H1 (cell line): ENCODE data around the gene ARPC3. TPM values are rescaled to one million over a fixed set of nuclear protein-coding genes. Genes with fewer than 3 reads are reported as not detected.

Experiments used
- CTCF ChIA-PET: fragments of 300-600 bp; sonication (Branson Sonifier 250); formaldehyde crosslinking; loops from one replicate; lab custom pipeline; 2021; ENCODE audit not compliant: partially characterized antibody; lab: Charles Lee
- POLR2A ChIA-PET: fragments of 300-600 bp; sonication (Branson Sonifier 250); formaldehyde crosslinking; loops from one replicate; lab custom pipeline; 2021; ENCODE audit warnings: inconsistent platforms; ENCODE audit not compliant: partially characterized antibody; lab: Charles Lee
- DNase-seq, 2 experiments: peaks; one replicate each; pipeline versions ENCODE4 v3.0.0 to v3.0.0-alpha.2; 2010 to 2022; ENCODE audit warnings: low spot score in 2 of 2, low read depth in 1 of 2, mixed read lengths in 1 of 2
- FAIRE-seq: peaks from 2 replicates; lab custom pipeline; 2011; peaks lifted over from hg19 to GRCh38; lab: Jason Lieb, UNC
- H2AFZ ChIP-seq: 2 replicates; pipeline ENCODE4 v1.8.1; 2012; ENCODE audit warnings: low read length, inconsistent platforms
- H2AK5ac ChIP-seq: 2 replicates; pipeline ENCODE4 v1.6.1; 2013; ENCODE audit warnings: low read depth, low read length
- H2BK120ac ChIP-seq: replicated peaks from 2 replicates; pipeline ENCODE3; 2013; ENCODE audit warnings: low read depth, low read length, inconsistent platforms
- H2BK12ac ChIP-seq: 2 replicates; pipeline ENCODE4 v1.6.1; 2013; ENCODE audit warnings: low read depth, low read length
- H2BK15ac ChIP-seq: 2 replicates; pipeline ENCODE4 v1.6.1; 2013; ENCODE audit warnings: low read length
- H2BK20ac ChIP-seq: 2 replicates; pipeline ENCODE4 v1.6.1; 2013; ENCODE audit warnings: low read length
- H2BK5ac ChIP-seq: 2 replicates; pipeline ENCODE4 v1.6.1; 2013; ENCODE audit warnings: low read depth, low read length
- H3K14ac ChIP-seq: 2 replicates; pipeline ENCODE4 v1.6.1; 2013; ENCODE audit warnings: inconsistent platforms; ENCODE audit not compliant: insufficient read length
- H3K18ac ChIP-seq: 2 replicates; pipeline ENCODE4 v1.6.1; 2013; ENCODE audit warnings: low read length; ENCODE audit errors: extremely low read depth
- H3K23ac ChIP-seq: 2 replicates; pipeline ENCODE4 v1.6.1; 2013; ENCODE audit warnings: inconsistent platforms; ENCODE audit not compliant: insufficient read length
- H3K23me2 ChIP-seq: 2 replicates; pipeline ENCODE4 v1.6.1; 2013; ENCODE audit warnings: low read depth, low read length
- H3K27ac ChIP-seq: 2 replicates; pipeline ENCODE4 v1.6.1; 2011; ENCODE audit warnings: low read depth, low read length, inconsistent platforms
- H3K27me3 ChIP-seq, 4 experiments: replicated peaks in 1 of 4; 1 replicate in 1 of 4; 2 replicates in 3 of 4; pipeline versions ENCODE4 v1.6.1 to v1.8.1; 2011 to 2013; ENCODE audit warnings: low read length in 3 of 4, mild to moderate bottlenecking in 3 of 4, inconsistent platforms in 2 of 4, mixed read lengths in 2 of 4, moderate library complexity in 1 of 4; ENCODE audit not compliant: control insufficient read depth in 3 of 4, insufficient read depth in 3 of 4; ENCODE audit errors: extremely low read depth in 1 of 4
- H3K36me3 ChIP-seq, 4 experiments: 2 replicates each; pipeline versions ENCODE4 v1.6.1 to v1.8.1; 2011 to 2013; ENCODE audit warnings: mild to moderate bottlenecking in 4 of 4, low read length in 3 of 4, moderate library complexity in 2 of 4, control low read depth in 1 of 4, inconsistent platforms in 1 of 4; ENCODE audit not compliant: insufficient read depth in 4 of 4, control insufficient read depth in 2 of 4
- H3K4ac ChIP-seq: replicated peaks from 2 replicates; pipeline ENCODE3; 2013; ENCODE audit warnings: low read length, low read depth, mixed read lengths, inconsistent platforms; ENCODE audit not compliant: insufficient read length
- H3K4me1 ChIP-seq, 4 experiments: replicated peaks in 1 of 4; 1 replicate in 1 of 4; 2 replicates in 3 of 4; pipeline versions ENCODE4 v1.6.1 to v1.8.1; 2011 to 2013; ENCODE audit warnings: low read length in 3 of 4, inconsistent platforms in 2 of 4, mixed read lengths in 1 of 4; ENCODE audit not compliant: insufficient read depth in 4 of 4, control insufficient read depth in 3 of 4
- H3K4me2 ChIP-seq, 2 experiments: 2 replicates each; pipeline versions ENCODE4 v1.6.1 to v1.8.1; 2011 to 2013; ENCODE audit warnings: low read depth in 2 of 2, low read length in 2 of 2, control low read depth in 1 of 2, inconsistent platforms in 1 of 2, mild to moderate bottlenecking in 1 of 2; ENCODE audit not compliant: insufficient read depth in 1 of 2
- H3K4me3 ChIP-seq, 4 experiments: fragments of 200-600, 300-600 bp in 1 of 4; sonication (generic), shearing (Covaris generic), sonication (Bioruptor Twin) in 1 of 4; 2 replicates each; pipeline versions ENCODE4 v1.5.1 to v1.8.1; 2011 to 2016; ENCODE audit warnings: low read length in 4 of 4, low read depth in 3 of 4, control low read depth in 2 of 4, inconsistent platforms in 2 of 4, mild to moderate bottlenecking in 2 of 4, mixed read lengths in 1 of 4, moderate library complexity in 1 of 4; ENCODE audit not compliant: insufficient read depth in 2 of 4; ENCODE audit errors: extremely low read depth in 1 of 4
- H3K56ac ChIP-seq: replicated peaks from 2 replicates; pipeline ENCODE3; 2013; ENCODE audit warnings: low read depth, mild to moderate bottlenecking, mixed read lengths, low read length, inconsistent platforms; ENCODE audit not compliant: insufficient read length
- H3K79me1 ChIP-seq: 2 replicates; pipeline ENCODE4 v1.6.1; 2013; ENCODE audit warnings: low read depth, low read length, control low read depth
- H3K79me2 ChIP-seq, 2 experiments: 2 replicates each; pipeline versions ENCODE4 v1.6.1 to v1.8.1; 2012 to 2013; ENCODE audit warnings: low read length in 2 of 2, mild to moderate bottlenecking in 2 of 2, inconsistent platforms in 1 of 2; ENCODE audit not compliant: insufficient read depth in 2 of 2, control insufficient read depth in 1 of 2
- H3K9ac ChIP-seq, 4 experiments: replicated peaks in 1 of 4; 1 replicate in 1 of 4; 2 replicates in 3 of 4; pipeline versions ENCODE4 v1.6.1 to v1.8.1; 2011 to 2013; ENCODE audit warnings: low read depth in 3 of 4, low read length in 3 of 4, control low read depth in 2 of 4, mild to moderate bottlenecking in 2 of 4, moderate library complexity in 2 of 4, inconsistent platforms in 1 of 4; ENCODE audit errors: extremely low read depth in 1 of 4
- H3K9me3 ChIP-seq, 2 experiments: 2 replicates each; pipeline versions ENCODE4 v1.6.1 to v1.8.1; 2012 to 2013; ENCODE audit warnings: mild to moderate bottlenecking in 2 of 2, moderate library complexity in 2 of 2, control low read depth in 1 of 2, inconsistent platforms in 1 of 2, low read depth in 1 of 2, low read length in 1 of 2, mixed read lengths in 1 of 2; ENCODE audit not compliant: insufficient read depth in 2 of 2
- H4K20me1 ChIP-seq, 2 experiments: replicated peaks in 1 of 2; 2 replicates each; pipeline versions ENCODE3 to v1.8.1; 2011 to 2013; ENCODE audit warnings: inconsistent platforms in 2 of 2, low read length in 2 of 2, mild to moderate bottlenecking in 1 of 2; ENCODE audit not compliant: insufficient read depth in 2 of 2, control insufficient read depth in 1 of 2
- H4K5ac ChIP-seq: 2 replicates; pipeline ENCODE4 v1.6.1; 2013; ENCODE audit warnings: low read length, low read depth, mixed read lengths, inconsistent platforms; ENCODE audit not compliant: insufficient read length
- H4K8ac ChIP-seq: 2 replicates; pipeline ENCODE4 v1.8.0; 2013; ENCODE audit warnings: mild to moderate bottlenecking, moderate library complexity, low read length, inconsistent platforms; ENCODE audit not compliant: insufficient read depth; ENCODE audit errors: extremely low read depth
- H4K91ac ChIP-seq: replicated peaks from 2 replicates; pipeline ENCODE3; 2013; ENCODE audit warnings: low read length, mixed read lengths, inconsistent platforms; ENCODE audit not compliant: insufficient read length
- CHD1 ChIP-seq: IDR thresholded peaks from 2 replicates; pipeline ENCODE4 v1.6.1; 2012; ENCODE audit warnings: low read depth, low read length, improper control_type of control experiment
- SRF ChIP-seq: IDR thresholded peaks from 2 replicates; pipeline ENCODE4 v1.6.1; 2011; ENCODE audit warnings: mild to moderate bottlenecking, low read depth, low read length, moderate library complexity
- WGBS, 2 experiments: shearing (Covaris generic) in 1 of 2; methylation state at CpG; one replicate each; pipeline versions ENCODE4 v1.1.6 to v1.1.7; 2013 to 2015; ENCODE audit warnings: low lambda C conversion rate in 2 of 2, mixed read lengths in 2 of 2, inconsistent platforms in 1 of 2, low coverage in 1 of 2, missing lambda C conversion rate in 1 of 2; ENCODE audit not compliant: insufficient replicate concordance in 2 of 2, insufficient coverage in 1 of 2, insufficient read length in 1 of 2; ENCODE audit errors: extremely low coverage in 1 of 2, missing lambda C conversion rate in 1 of 2; 5-methylcytosine and 5-hydroxymethylcytosine counted together
- polyA plus RNA-seq, 7 experiments: library from polyadenylated mRNA; depleted of rRNA in 3 of 7; stranded (reverse) in 5 of 7; unstranded in 2 of 7; fragments of >200 nt in 5 of 7; fragments of 200-250 nt in 2 of 7; gene quantifications; 1 replicate in 5 of 7; 2 replicates in 1 of 7; 4 replicates in 1 of 7; pipeline versions ENCODE4 v1.2.1 to v1.2.3, GENCODE V29; 2011 to 2013; ENCODE audit warnings: missing spikeins in 2 of 7, mixed read lengths in 2 of 7
- total RNA-seq: library from RNA; stranded (reverse); fragmentation: NEBNext Ultra II Directional; extraction: Animal tissue kit (Norgen Biotek cat#: 25700); gene quantifications from 2 replicates; pipeline ENCODE4 v1.2.1, GENCODE V29; 2021

The ARPC3 gene
- total and polyA plus RNA-seq, 2 of the 8 experiments (the other 6 are each of a cell fraction or from before 2014, with no cell fraction given): 36.7 to 160 TPM

- FAIRE-seq: no peak
- H3K4me2 ChIP-seq: no peak overlapping the region
- no peak overlapping the region for H3K23ac ChIP-seq
- no peak overlapping the region for H3K4ac ChIP-seq
- H4K91ac ChIP-seq: no peak overlapping the region
- H4K5ac ChIP-seq: no peak overlapping the region
- no peak overlapping the region for H4K8ac ChIP-seq
- no peaks in the 10 kb centered on the region for H3K9me3 ChIP-seq
- POLR2A ChIA-PET: no interaction called here
- H3K4me3 ChIP-seq: no peak overlapping the region
- H2BK120ac ChIP-seq: no peak overlapping the region
- H3K79me1 ChIP-seq: no peaks in the 10 kb centered on the region
- no peak overlapping the region for H3K56ac ChIP-seq
- no peak for DNase-seq
- no peak overlapping the region for H3K9ac ChIP-seq
- CTCF ChIA-PET: no interaction called here
- H2BK5ac ChIP-seq: no peak overlapping the region
- no peak overlapping the region for H2BK12ac ChIP-seq
- no peaks in the 10 kb centered on the region for H3K79me2 ChIP-seq
- no peak overlapping the region for H2BK20ac ChIP-seq
- H4K20me1 ChIP-seq: no peaks in the 10 kb centered on the region
- no peak overlapping the region for H3K27ac ChIP-seq
- H3K36me3 ChIP-seq: peaks cover 3 to 32% (median 21%) of the 10 kb centered on the region in 4 experiments
- no peak overlapping the region for H3K18ac ChIP-seq
- H3K27me3 ChIP-seq: no peaks in the 10 kb centered on the region
- H3K14ac ChIP-seq: no peak overlapping the region
- no peak overlapping the region for H2AFZ ChIP-seq
- TF ChIP-seq SRF (no peak), CHD1 (no peak)
- H2AK5ac ChIP-seq: no peak overlapping the region
- H3K23me2 ChIP-seq: no peaks in the 10 kb centered on the region
- H2BK15ac ChIP-seq: no peak overlapping the region
- no peaks in the 10 kb centered on the region for H3K4me1 ChIP-seq
- 91% methylated on average over 2 of the region's 2 CpGs; no CpG with 5 or more reads in 1 of the 2 experiments for WGBS, 2 experiments
Measured at GRCh38 chr12:110436231-110436630, 13.9 kb downstream of the ARPC3 start.
